HCT116 (cell line): ENCODE data around the gene P4HA2.

Experiments
- CEBPB ChIP-seq: IDR thresholded peaks from 2 replicates; pipeline ENCODE4 v1.6.1; 2012; ENCODE audit warnings: low read depth
- CTCF ChIP-seq, 3 experiments: fragments of 200-600 bp in 1 of 3; sonication (generic) in 1 of 3; IDR thresholded peaks in 2 of 3; conservative IDR thresholded peaks in 1 of 3; 2 replicates each; pipeline ENCODE4 v1.5.1; 2012 to 2017; ENCODE audit warnings: low read depth in 2 of 3, low read length in 2 of 3, antibody characterized with exemption in 1 of 3, borderline replicate concordance in 1 of 3, control low read depth in 1 of 3, mild to moderate bottlenecking in 1 of 3, mixed read lengths in 1 of 3, mixed run types in 1 of 3, moderate library complexity in 1 of 3; ENCODE audit not compliant: insufficient read depth in 1 of 3
- EZH2 ChIP-seq: fragments of 200-600 bp; sonication (generic); IDR thresholded peaks from 2 replicates; pipeline ENCODE4 v1.6.1; 2017; ENCODE audit warnings: antibody characterized with exemption, mixed run types
- EZH2phosphoT487 ChIP-seq: fragments of 200-600 bp; IDR thresholded peaks from 2 replicates; pipeline ENCODE4 v1.6.1; 2018; ENCODE audit warnings: antibody characterized with exemption, borderline replicate concordance
- JUND ChIP-seq: IDR thresholded peaks from 2 replicates; pipeline ENCODE4 v1.6.1; 2012
- MAX ChIP-seq: IDR thresholded peaks from 2 replicates; pipeline ENCODE4 v1.6.1; 2012
- POLR2A ChIP-seq: IDR thresholded peaks from 2 replicates; pipeline ENCODE4 v1.7.0; 2011; ENCODE audit warnings: borderline replicate concordance; ENCODE audit not compliant: insufficient read depth, insufficient read length; ENCODE audit errors: extremely low read depth
- POLR2AphosphoS5 ChIP-seq: IDR thresholded peaks from 2 replicates; pipeline ENCODE4 v1.6.1; 2011; ENCODE audit warnings: mild to moderate bottlenecking, low read depth, low read length, moderate library complexity
- RAD21 ChIP-seq: IDR thresholded peaks from 2 replicates; pipeline ENCODE4 v1.6.1; 2012; ENCODE audit warnings: low read depth, mild to moderate bottlenecking
- REST ChIP-seq: IDR thresholded peaks from 2 replicates; pipeline ENCODE4 v1.6.1; 2012; ENCODE audit warnings: low read depth
- SP1 ChIP-seq: IDR thresholded peaks from 2 replicates; pipeline ENCODE4 v1.6.1; 2012; ENCODE audit warnings: low read depth
- ZFX ChIP-seq: fragments of 450-650 bp; IDR thresholded peaks from 2 replicates; pipeline ENCODE4 v1.6.1; 2017

GRCh38 chr5:132220491-132220890, 7.2 kb downstream of the P4HA2 start:
- TF ChIP-seq MAX (no peak), CEBPB (no peak), CTCF (IDR thresholded peaks at IDR 0.05 in 2 of 3, conservative IDR thresholded peaks at IDR 0.05 in 1 of 3; ENCODE audit: borderline replicate concordance in 1 of 3, insufficient read depth in 1 of 3, low read depth in 2 of 3, low read length in 2 of 3) (no peak), POLR2A (no peak), ZFX (no peak), EZH2phosphoT487 (no peak), SP1 (no peak), POLR2AphosphoS5 (no peak), RAD21 (no peak), JUND (no peak), EZH2 (no peak), REST (no peak)
